HK-2 (cell line): ENCODE measurements around the gene PLEKHA8.
"Not testable (repeated sequence)": the region's sequence is repeated elsewhere in the genome, so short reads cannot be mapped to it uniquely, and the experiment has no call there.

ENCODE experiments used
- DNase-seq: peaks from one replicate; pipeline ENCODE4 v3.0.0-alpha.2; 2018; ENCODE audit not compliant: unreplicated experiment

The PLEKHA8 gene

GRCh38 chr7:30023524-30023923 lies 4.7 kb upstream of the PLEKHA8 start:
- DNase-seq: no peak

- peak; percentile 97 for DNase-seq
These were observed 1.8 kb upstream of the PLEKHA8 start, which contains the start of gene FKBP14 for GRCh38 chr7:30026229-30027064. FKBP14 (minus strand) TSS chr7:30026702; CDS start chr7:30026508, 194 bp downstream.

GRCh38 chr7:30027065-30027456 lies 1.2 kb upstream of the PLEKHA8 start:
- DNase-seq: no peak

DNA sequence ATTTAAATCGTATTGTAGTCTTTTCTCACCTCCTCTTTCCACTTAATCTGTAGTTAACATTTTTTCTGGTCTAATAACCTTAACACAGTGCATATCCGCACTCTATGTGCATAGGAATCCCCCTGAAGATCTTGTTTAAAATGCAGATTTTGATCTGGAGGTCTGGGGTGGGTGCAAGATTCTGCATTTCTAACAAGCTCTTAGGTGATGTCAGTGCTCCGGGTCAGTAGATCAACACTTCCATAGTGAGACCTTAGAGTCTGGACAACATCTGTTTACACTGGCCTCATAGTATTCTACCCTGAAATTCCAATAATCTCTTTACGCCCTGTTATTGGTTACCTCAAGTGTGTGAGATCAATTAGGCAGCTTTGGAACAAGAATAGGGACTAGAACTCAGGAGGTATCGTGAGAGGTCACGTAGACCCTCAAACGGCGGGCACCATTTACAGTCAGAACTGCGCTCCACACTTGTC lies 434 bp upstream of the PLEKHA8 start:
- DNase-seq: no peak

- peak; percentile 67 for DNase-seq
These were observed 780 bp downstream of the PLEKHA8 start for GRCh38 chr7:30028749-30029635.

GRCh38 chr7:30029696-30030095 lies 1.5 kb downstream of the PLEKHA8 start:
- no peak for DNase-seq

GRCh38 chr7:30032310-30033125 lies 4.3 kb downstream of the PLEKHA8 start:
- DNase-seq: no peak

GRCh38 chr7:30034501-30034900 lies 6.3 kb downstream of the PLEKHA8 start:
- DNase-seq: no peak

- no peak for DNase-seq
These were observed 8.0 kb downstream of the PLEKHA8 start for GRCh38 chr7:30036220-30036619.

- DNase-seq: no peak
These were observed 10.2 kb downstream of the PLEKHA8 start for GRCh38 chr7:30038196-30038980.

GRCh38 chr7:30040938-30041337 lies 12.7 kb downstream of the PLEKHA8 start:
- DNase-seq: no peak

DNA sequence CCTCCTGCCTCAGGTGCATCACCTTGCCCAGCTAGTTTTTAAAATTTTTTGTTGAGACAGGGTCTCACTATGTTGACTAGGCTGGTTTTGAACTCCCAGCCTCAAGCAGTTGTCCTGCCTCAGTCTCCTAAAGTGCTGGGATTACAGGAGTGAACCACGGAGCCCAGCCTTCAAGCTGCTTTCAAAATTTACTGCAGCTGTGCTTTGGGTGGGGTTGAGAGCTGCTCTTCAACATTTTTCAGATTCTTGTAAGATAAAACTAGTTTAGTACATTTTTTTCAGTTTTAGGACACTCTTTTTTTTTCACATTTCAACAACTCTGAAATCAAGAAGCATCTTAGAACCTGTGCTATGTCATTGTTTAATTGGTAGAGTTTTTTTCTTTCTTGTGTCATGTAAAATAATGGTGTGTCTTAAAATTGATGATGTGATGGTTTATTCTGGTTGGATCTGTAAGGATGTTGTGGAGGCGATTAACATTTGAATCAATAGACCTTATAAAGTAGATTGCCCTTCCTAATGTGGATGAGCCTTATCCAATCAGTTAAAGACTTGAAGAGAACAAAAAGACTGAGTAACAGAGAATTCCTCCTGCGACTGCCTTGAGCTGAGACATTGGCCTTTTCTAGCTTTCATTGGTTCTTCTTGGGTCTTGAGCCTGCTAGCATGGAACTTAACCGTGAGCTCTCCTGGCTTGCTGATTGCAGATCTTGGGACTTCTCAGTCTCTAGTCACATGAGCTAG lies 13.5 kb downstream of the PLEKHA8 start:
- no peak for DNase-seq

DNA sequence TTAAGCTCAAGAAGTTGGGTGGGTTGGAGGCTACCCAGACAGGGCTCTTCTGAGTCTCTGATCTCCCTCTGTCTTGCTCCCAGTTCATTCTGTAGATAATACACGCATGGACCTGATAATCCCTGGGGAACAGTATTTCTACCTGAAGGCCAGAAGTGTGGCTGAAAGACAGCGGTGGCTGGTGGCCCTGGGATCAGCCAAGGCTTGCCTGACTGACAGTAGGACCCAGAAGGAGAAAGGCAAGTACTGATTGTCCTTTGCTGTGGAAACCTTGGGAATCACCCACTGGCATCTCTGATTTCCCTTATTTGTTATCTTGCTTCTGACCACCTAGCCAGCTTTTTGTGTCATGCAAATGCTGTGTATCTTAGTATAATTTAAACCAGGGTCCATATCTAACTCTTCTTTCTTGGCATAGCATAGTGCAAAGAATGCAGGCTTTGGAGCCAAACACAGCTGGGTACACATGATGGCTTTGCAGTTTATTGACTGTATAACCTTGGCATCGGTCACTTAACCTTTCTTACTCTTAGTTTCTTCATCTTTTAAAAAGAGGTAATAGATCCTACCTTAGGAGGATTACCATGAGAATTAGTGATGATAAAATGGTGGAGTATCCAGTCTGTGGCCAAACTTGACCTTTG lies 18.0 kb downstream of the PLEKHA8 start:
- no peak for DNase-seq

GRCh38 chr7:30047124-30047523 lies 18.9 kb downstream of the PLEKHA8 start:
- no peak for DNase-seq

GRCh38 chr7:30048582-30048981 lies 20.4 kb downstream of the PLEKHA8 start:
- no peak for DNase-seq

- DNase-seq: no peak
These were observed 21.0 kb downstream of the PLEKHA8 start for GRCh38 chr7:30049173-30049572.

DNA sequence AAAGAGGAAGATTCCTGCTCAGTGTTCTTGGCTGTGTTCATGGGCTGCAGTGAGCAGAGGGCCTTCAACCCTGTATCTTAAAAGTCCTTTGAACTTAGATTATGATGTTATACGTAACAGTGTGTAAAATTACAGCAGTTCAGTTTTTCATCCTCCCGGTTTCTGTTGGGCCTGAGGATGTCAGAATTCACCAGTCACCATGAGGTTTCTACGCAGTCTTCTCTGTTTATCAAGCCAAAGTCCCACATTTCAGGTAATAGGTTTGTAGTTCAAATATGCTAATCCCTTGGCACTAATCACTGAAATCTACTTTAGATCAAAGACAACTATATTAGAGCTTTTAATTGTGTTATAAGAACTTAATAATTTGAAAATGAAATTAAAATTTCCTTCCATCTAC lies 24.9 kb downstream of the PLEKHA8 start:
- no peak for DNase-seq

GRCh38 chr7:30057741-30058140 lies 29.5 kb downstream of the PLEKHA8 start:
- no peak for DNase-seq

- not testable (repeated sequence) for DNase-seq
These were observed 33.6 kb downstream of the PLEKHA8 start for GRCh38 chr7:30061786-30062185.

GRCh38 chr7:30062587-30062986 lies 34.4 kb downstream of the PLEKHA8 start:
- no peak for DNase-seq
